ENCODE results near the gene MAGED1. TPM values are rescaled to one million over a fixed set of nuclear protein-coding genes. Genes with fewer than 3 reads are reported as not detected.
A peak's percentile ranks its signal among the peaks of the same experiment; 100 is the strongest.

Gene MAGED1
- polyA plus RNA-seq (ENCODE audit: low read depth in 6 of 6), result 10 to 100 TPM; 39.0 to 73.3 (median 58.1) TPM

DNA sequence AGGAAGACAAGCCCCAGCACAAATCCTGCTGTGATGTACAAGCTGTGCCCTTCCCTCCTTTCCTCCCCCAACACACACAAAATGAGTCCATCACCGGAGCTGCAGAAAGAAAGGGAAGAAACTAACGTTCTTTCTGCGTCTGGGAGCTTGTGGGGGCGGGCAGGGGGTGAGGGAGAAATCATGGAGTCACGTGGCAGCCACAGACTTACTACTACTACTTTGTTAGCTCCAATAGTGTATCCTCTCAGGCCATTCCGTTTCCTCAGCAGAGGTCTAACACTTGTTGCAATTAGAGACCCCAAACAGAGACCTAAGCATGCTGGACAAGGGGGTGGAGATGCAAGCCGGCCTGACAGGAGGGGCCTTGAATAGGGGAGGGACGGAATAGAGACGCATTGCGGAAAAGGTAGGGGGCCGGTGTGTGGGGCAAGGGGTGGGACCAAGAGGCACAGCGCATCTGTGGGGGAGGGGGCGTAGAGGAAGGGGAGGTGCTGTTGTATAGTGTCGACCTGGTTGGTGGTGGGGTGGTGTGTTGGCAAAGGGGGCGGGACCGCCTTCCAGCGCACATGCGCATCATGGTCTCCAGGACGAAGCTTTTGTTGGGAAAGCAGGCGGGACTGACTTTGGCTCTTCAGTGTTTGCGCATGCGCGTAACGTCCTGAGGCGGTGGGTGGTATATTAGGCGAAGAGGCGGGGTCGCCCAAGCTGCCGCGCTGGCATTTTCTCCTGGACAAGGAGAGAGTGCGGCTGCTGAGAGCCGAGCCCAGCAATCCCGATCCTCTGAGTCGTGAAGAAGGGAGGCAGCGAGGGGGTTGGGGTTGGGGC, at the start of gene MAGED1:
MAGED1 (plus strand) TSS at position 703 of the 825 bp plus-strand sequence. CDS start 682 bp downstream, outside the sequence.
- Mint-ChIP-seq H3K4me1 (peaks cover 28 to 35% (median 31%) of the 10 kb centered on the region in 3 donors), H3K4me3 (peak within 1 kb of the TSS; percentile 88 to 98 (median 96)), H3K9me3 (peaks cover 0 to 3% (median 0%) of the 10 kb centered on the region in 7 donors), H3K36me3 (peaks cover 0 to 3% of the 10 kb centered on the region in 2 donors), H3K27me3 (no peaks in the 10 kb centered on the region), H3K27ac (peak within 1 kb of the TSS; percentile 71 to 98 (median 96))
- peak; percentile 81 to 86 for ATAC-seq (ENCODE audit: low read depth in 2 of 2)
- DNase-seq, result peak; percentile 74

DNA sequence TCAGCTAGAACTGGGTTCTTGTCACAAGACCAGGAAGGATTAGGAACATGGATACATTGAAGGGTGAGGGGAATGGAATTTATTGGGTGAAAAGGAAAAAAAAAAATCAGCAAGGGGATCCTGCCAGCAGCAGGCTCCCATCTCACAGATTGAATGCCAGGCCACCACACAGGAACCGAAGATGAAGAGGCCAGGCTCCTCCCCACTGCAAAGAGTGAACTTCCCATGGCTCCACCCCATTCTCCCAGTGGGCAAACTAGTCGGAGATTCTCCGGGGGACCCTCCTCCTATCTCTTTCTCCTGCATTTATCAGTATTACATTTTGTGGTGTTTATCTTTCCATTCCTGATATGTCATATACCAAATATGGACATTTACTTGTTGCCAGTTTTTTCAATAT, 46.0 kb upstream of the MAGED1 start:
- Mint-ChIP-seq H3K4me3 (no peak overlapping the region), H3K36me3 (peaks cover 9 to 12% of the 10 kb centered on the region in 2 donors), H3K27me3 (no peaks in the 10 kb centered on the region), H3K27ac (no peak overlapping the region), H3K4me1 (peaks cover 4 to 11% (median 5%) of the 10 kb centered on the region in 3 donors), H3K9me3 (peaks cover 0 to 6% (median 2%) of the 10 kb centered on the region in 7 donors)
- DNase-seq (no peak), ATAC-seq (ENCODE audit: low read depth in 2 of 2) (no peak)

- Mint-ChIP-seq H3K36me3 (peaks cover 1 to 5% of the 10 kb centered on the region in 2 donors), H3K27me3 (no peaks in the 10 kb centered on the region), H3K4me1 (peaks cover 4 to 5% (median 5%) of the 10 kb centered on the region in 3 donors), H3K9me3 (peaks cover 0 to 13% (median 6%) of the 10 kb centered on the region in 7 donors), H3K27ac (no peak overlapping the region), H3K4me3 (no peak overlapping the region)
- ATAC-seq (ENCODE audit: low read depth in 2 of 2) (no peak), DNase-seq (no peak)
Measured at GRCh38 chrX:51851507-51852085, 41.8 kb upstream of the MAGED1 start.

DNA sequence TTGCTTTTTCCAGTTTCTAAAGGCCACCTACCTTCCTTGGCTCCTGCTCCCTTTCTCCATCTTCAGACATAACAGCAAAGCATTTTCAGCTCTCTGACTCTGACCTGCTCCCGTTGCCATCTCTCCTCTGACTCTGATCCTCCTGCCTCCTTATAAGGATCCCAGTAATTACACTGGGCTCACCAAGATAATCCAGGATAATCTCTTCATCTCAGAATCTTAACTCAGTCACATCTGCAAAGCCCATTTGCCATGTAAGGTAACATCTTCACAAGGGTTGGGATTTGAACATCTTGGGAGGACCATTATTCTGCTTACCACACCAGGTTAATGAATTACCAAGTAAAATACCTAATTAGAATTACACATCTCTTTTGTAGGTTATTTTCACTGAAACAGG, 41.3 kb upstream of the MAGED1 start:
- Mint-ChIP-seq H3K27ac (peak overlapping the region in 2 of 6 donors; percentile 16 to 40), H3K4me3 (no peak overlapping the region), H3K4me1 (peaks cover 4 to 5% (median 5%) of the 10 kb centered on the region in 3 donors), H3K27me3 (no peaks in the 10 kb centered on the region), H3K9me3 (peaks cover 0 to 17% (median 11%) of the 10 kb centered on the region in 7 donors), H3K36me3 (peaks cover 0 to 10% of the 10 kb centered on the region in 2 donors)
- ATAC-seq (ENCODE audit: low read depth in 2 of 2), result no peak
- no peak for DNase-seq

- peaks cover 0 to 13% of the 10 kb centered on the region in 2 donors for H3K36me3 Mint-ChIP-seq
- peaks cover 2 to 5% (median 4%) of the 10 kb centered on the region in 3 donors for H3K4me1 Mint-ChIP-seq
- ATAC-seq (ENCODE audit: low read depth in 2 of 2) (no peak), DNase-seq (no peak)
- peaks cover 0 to 22% (median 16%) of the 10 kb centered on the region in 7 donors for H3K9me3 Mint-ChIP-seq
- H3K27me3 Mint-ChIP-seq, result no peaks in the 10 kb centered on the region
- no peak overlapping the region for H3K4me3 Mint-ChIP-seq
- H3K27ac Mint-ChIP-seq, result no peak overlapping the region
Measured at GRCh38 chrX:51852621-51853020, 40.8 kb upstream of the MAGED1 start.

GRCh38 chrX:51853251-51853650, 40.2 kb upstream of the MAGED1 start:
- Mint-ChIP-seq H3K36me3 (peaks cover 0 to 13% of the 10 kb centered on the region in 2 donors), H3K4me1 (peaks cover 2 to 5% (median 4%) of the 10 kb centered on the region in 3 donors), H3K9me3 (peaks cover 0 to 24% (median 19%) of the 10 kb centered on the region in 7 donors), H3K27me3 (no peaks in the 10 kb centered on the region), H3K27ac (no peak overlapping the region), H3K4me3 (no peak overlapping the region)
- ATAC-seq (ENCODE audit: low read depth in 2 of 2) (no peak), DNase-seq (no peak)

DNA sequence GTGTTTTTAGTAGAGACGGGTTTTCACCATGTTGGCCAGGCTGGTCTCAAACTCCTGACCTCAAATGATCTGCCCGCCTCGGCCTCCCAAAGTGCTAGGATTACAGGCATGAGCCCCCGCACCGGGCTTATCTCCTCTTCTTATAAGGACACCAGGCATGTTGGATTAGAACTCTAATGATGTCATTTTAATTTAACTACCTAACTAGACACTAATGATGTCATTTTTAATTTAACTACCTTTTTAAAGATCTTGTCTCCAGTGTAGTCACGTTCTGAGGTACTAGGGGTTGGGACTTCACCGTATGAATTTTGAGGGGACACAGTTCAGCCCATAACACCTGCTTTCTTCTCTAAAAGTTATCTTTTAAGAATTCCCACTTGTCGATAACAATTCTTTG, 37.7 kb upstream of the MAGED1 start:
- Mint-ChIP-seq H3K27me3 (no peaks in the 10 kb centered on the region), H3K9me3 (peaks cover 0 to 24% (median 19%) of the 10 kb centered on the region in 7 donors), H3K36me3 (peaks cover 0 to 13% of the 10 kb centered on the region in 2 donors), H3K4me1 (peaks cover 4 to 16% (median 6%) of the 10 kb centered on the region in 3 donors), H3K4me3 (no peak overlapping the region), H3K27ac (no peak overlapping the region)
- no peak for DNase-seq
- no peak for ATAC-seq (ENCODE audit: low read depth in 2 of 2)

DNA sequence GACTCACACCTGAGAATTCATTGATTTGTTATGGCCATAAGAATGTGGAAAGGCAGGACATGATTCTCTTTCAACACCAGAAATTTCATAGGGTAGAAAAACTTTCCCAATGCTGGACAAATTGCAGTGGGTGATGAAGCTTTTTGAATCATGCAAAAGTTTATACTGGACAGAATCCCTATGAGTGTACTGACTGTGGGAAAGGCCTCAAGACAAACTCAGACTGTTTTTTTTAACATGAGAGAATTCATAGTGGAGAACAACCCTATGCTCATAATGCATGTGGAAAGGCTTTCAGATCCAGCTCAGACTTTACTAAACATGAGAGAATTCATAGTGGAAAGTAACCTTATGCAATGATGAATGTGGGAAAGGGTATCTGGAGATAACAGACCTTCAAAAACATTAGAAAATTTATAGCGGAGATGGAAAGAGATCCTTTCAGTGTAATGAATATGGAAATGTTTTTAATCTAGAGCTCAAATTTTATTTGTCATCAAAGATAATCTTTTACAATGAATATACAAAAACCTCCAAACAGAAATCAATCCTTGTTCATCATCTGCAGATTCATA, 36.2 kb upstream of the MAGED1 start:
- no peak overlapping the region for H3K27ac Mint-ChIP-seq
- DNase-seq (no peak), ATAC-seq (ENCODE audit: low read depth in 2 of 2) (no peak)
- H3K36me3 Mint-ChIP-seq, result peaks cover 0 to 13% of the 10 kb centered on the region in 2 donors
- H3K4me1 Mint-ChIP-seq, result peaks cover 0 to 11% (median 4%) of the 10 kb centered on the region in 3 donors
- H3K4me3 Mint-ChIP-seq, result no peak overlapping the region
- H3K27me3 Mint-ChIP-seq, result no peaks in the 10 kb centered on the region
- peaks cover 0 to 24% (median 19%) of the 10 kb centered on the region in 7 donors for H3K9me3 Mint-ChIP-seq

- no peaks in the 10 kb centered on the region for H3K27me3 Mint-ChIP-seq
- H3K4me3 Mint-ChIP-seq, result no peak overlapping the region
- DNase-seq, result no peak
- H3K4me1 Mint-ChIP-seq, result peaks cover 0 to 23% (median 4%) of the 10 kb centered on the region in 3 donors
- H3K36me3 Mint-ChIP-seq, result peaks cover 0 to 13% of the 10 kb centered on the region in 2 donors
- no peak for ATAC-seq (ENCODE audit: low read depth in 2 of 2)
- peaks cover 0 to 35% (median 12%) of the 10 kb centered on the region in 7 donors for H3K9me3 Mint-ChIP-seq
- peak overlapping the region in 1 of 6 donors; percentile 68 for H3K27ac Mint-ChIP-seq
Measured at GRCh38 chrX:51860679-51861078, 32.7 kb upstream of the MAGED1 start.

DNA sequence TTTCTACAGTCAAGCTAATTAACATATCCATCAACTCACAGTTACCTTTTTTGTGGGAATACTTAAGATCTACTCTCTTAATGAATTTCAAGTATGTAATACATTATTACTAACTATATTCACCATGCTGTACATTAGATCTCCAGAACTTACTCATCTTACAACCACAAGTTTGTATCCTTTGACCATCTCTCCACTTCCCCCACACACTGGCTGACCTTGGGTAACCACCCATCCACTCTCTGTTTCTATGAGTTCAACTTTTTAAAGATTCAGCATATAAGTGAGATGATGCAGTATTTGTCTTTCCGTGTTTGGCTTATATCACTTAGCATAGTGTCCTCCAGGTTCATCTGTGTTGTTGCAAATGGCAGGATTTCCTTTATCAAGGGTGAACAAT, 30.5 kb upstream of the MAGED1 start:
- Mint-ChIP-seq H3K9me3 (peaks cover 0 to 15% (median 2%) of the 10 kb centered on the region in 7 donors), H3K27me3 (no peaks in the 10 kb centered on the region), H3K4me1 (peaks cover 0 to 29% (median 4%) of the 10 kb centered on the region in 3 donors), H3K36me3 (no peaks in the 10 kb centered on the region), H3K4me3 (no peak overlapping the region), H3K27ac (no peak overlapping the region)
- ATAC-seq (ENCODE audit: low read depth in 2 of 2), result no peak
- DNase-seq, result no peak

DNA sequence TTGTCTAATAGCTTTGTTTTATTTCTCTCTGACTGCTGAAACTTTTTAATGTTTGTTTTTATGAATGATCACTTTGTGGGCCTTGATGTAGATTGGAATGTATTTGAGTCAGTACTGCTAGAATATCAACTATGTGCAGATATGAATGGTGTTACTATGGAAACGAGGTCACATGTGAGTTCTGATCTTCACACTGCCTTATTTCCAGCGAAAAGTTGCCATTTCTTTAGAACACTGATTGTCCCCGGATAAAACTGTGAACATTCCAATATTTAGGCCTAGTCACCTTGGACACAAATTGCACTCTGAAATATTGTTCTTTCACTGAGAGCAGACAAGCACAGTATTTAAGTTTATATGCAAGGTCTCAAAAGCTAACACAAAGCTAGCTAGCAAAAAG, 27.2 kb upstream of the MAGED1 start:
- H3K4me3 Mint-ChIP-seq, result no peak overlapping the region
- peaks cover 0 to 14% (median 2%) of the 10 kb centered on the region in 7 donors for H3K9me3 Mint-ChIP-seq
- peak overlapping the region in 1 of 6 donors; percentile 7 for H3K27ac Mint-ChIP-seq
- H3K4me1 Mint-ChIP-seq, result peaks cover 0 to 19% (median 0%) of the 10 kb centered on the region in 3 donors
- H3K36me3 Mint-ChIP-seq, result no peaks in the 10 kb centered on the region
- ATAC-seq (ENCODE audit: low read depth in 2 of 2) (no peak), DNase-seq (no peak)
- no peaks in the 10 kb centered on the region for H3K27me3 Mint-ChIP-seq

GRCh38 chrX:51867626-51868025, 25.8 kb upstream of the MAGED1 start:
- H3K4me3 Mint-ChIP-seq, result no peak overlapping the region
- no peak overlapping the region for H3K27ac Mint-ChIP-seq
- H3K27me3 Mint-ChIP-seq, result no peaks in the 10 kb centered on the region
- no peaks in the 10 kb centered on the region for H3K36me3 Mint-ChIP-seq
- peaks cover 0 to 14% (median 2%) of the 10 kb centered on the region in 7 donors for H3K9me3 Mint-ChIP-seq
- ATAC-seq (ENCODE audit: low read depth in 2 of 2) (no peak), DNase-seq (no peak)
- H3K4me1 Mint-ChIP-seq, result peaks cover 0 to 23% (median 0%) of the 10 kb centered on the region in 3 donors

- ATAC-seq (ENCODE audit: low read depth in 2 of 2), result no peak
- Mint-ChIP-seq H3K4me3 (no peak overlapping the region), H3K36me3 (no peaks in the 10 kb centered on the region), H3K4me1 (peaks cover 6 to 33% (median 6%) of the 10 kb centered on the region in 3 donors), H3K27me3 (no peaks in the 10 kb centered on the region), H3K27ac (no peak overlapping the region), H3K9me3 (peaks cover 0 to 1% (median 0%) of the 10 kb centered on the region in 7 donors)
- no peak for DNase-seq
Measured at GRCh38 chrX:51870354-51870753, 23.1 kb upstream of the MAGED1 start.

Data from naive B cell (primary cell).